ENCODE results near the gene TBC1D17.
A peak's percentile ranks its signal among the peaks of the same experiment; 100 is the strongest.

The TBC1D17 gene

DNA sequence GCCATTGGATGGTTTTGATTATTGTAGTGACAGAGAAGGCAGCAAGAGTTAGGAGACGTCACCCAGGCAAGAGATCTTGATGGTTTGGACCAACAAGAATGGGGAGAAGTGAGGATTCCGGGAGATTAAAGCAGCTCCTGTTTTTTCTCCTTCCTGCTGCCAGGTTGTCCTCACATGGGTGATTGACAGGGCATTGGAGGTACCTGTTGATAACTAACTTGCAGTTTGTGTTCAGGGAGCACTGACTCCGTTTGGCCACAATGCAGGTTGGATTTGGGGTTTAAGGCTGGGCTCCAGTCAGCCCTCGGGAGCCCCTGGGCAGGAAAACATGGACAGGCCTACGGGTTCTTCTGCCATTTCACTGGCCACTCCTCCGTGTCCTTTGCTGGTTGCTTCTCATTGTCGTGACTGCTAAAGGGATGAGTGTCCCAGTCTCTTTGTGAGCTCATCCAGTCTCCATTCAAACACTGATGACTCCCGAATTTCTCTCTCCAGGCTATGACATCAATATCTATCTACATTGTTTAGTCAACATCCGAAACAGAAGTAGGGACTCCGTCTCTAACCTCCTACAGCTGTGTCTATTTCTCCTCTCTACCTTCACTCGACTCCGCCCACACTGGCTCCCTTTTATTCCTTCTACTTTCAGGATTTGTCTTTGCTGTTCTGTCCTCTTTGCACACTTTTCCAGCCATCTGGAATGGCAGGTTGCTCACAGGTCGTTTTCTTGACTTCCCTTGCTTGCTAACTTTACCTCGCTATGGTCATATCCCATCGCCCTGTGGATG, 27.9 kb upstream of the TBC1D17 start:
- no peak for DNase-seq

- no peak for DNase-seq
Measured at GRCh38 chr19:49850221-49850486, 27.3 kb upstream of the TBC1D17 start.

DNA sequence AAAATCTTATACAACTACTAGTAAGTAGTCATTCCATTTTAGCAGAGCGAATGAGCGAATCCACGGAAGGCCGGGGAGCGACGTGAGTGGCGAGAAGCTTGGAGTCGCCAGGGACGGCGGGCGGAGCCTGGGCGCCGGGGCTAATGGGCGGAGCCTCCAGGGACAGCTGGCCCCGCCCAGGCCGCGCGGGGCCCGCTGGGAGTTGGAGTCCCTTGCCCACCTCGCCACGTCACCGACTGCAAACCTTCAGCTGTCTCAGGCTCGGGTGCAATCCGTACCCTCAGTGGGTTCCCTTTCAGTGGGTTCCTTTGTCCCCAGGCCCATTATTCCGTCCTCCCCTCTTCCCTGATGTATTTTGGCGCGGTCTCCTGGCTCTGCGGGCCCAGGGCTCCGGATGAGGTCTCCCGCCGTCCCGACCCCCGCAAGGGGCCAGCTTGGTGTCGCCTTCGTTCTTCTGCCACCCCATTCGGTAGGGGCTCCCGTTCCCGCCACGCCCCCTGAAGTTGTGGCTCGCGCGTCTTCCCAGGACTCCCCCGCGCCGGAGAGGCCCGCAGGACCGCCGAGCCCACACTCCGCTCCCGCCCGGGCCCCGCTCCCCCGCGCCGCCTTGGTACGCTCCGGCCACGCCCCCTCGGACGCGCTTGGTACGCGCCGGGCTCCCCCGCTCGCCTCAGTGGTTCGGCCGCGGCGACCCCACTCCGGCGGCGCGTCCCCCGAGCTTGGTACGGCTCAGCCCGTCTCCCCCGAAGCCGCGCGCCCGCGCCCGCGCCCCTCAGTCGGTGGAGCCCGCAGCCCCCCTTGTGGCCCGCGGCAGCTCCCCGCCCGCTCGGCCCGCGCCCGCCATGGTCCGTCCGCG, 26.8 kb upstream of the TBC1D17 start, which contains the start of gene PTOV1:
PTOV1 (plus strand) TSS at position 673 of the 856 bp plus-strand sequence.
- peak; percentile 91 for DNase-seq

- DNase-seq, result peak; percentile 47
Measured at GRCh38 chr19:49851456-49852259, 25.8 kb upstream of the TBC1D17 start.

DNA sequence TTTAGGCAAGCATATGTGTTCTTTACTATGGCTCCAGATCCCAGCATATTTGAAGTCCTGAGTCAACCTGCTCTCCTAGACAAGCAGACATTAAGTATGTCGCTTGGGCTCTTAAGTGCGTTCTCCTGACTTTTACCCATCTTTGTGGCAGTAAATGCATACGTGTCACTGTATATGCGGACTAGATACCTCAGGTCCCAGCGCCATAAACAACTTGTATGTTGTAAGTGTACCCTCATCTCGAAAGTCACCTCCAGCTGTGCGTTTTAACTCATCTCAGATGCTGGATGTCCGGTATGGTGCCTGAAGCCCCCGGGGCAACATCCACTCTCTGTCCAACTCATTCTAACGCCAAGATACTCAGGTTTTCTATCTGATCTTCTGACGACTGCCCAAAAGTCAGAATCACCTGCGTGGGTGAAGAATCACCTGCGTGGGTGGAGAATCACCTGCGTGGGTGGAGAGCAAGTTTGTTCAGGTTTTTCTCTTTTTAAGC, 24.8 kb upstream of the TBC1D17 start:
- no peak for DNase-seq

DNA sequence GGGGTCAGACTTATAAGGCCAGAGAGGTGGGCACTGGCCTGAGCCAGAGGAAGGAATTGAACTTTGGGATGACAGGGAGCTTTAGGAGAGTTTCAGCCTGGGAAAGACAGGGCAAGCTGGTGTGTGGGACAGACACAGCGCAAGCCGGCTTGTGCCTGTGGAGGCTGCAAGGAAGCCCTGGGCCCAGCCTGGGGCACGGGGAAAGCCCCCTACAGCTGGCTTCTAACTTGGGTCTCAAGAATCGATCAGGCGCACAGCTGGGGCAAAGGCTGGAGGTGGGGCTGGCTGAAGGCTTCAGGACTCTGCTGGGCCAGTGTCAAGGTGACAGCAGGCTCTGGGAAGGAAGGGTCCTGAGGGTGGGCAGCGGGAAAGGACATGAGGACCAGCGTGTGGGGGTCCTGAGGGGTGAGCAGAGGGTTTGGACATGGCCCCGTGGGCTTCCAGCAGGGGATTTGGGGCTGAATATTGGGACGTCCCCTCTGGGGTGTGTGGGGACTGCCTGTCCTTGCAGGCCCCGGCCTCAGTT, 23.6 kb upstream of the TBC1D17 start:
- DNase-seq, result no peak

GRCh38 chr19:49854378-49855263, 22.9 kb upstream of the TBC1D17 start:
- no peak for DNase-seq

DNA sequence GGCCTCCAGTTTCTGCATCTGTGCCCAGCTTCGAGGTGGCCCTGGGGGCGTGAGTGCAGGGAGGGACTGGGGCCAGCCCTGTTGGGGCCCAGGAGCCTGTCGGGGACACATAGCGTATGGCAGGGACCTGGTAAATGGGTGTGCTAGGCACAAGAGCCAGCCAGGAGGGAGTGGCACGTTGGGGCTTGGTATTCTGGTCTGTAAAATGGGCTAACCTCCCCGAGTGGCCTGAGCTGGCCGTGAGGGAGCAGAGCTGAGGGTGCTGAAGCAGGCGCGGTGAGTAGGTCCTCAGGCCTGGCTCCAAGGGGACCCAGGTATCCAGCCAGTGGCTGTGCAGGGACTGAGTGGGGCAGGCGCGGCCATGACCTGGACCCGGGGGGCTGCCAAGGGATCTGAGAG, 22.2 kb upstream of the TBC1D17 start:
- no peak for DNase-seq

GRCh38 chr19:49855676-49856573, 21.6 kb upstream of the TBC1D17 start:
- no peak for DNase-seq

DNA sequence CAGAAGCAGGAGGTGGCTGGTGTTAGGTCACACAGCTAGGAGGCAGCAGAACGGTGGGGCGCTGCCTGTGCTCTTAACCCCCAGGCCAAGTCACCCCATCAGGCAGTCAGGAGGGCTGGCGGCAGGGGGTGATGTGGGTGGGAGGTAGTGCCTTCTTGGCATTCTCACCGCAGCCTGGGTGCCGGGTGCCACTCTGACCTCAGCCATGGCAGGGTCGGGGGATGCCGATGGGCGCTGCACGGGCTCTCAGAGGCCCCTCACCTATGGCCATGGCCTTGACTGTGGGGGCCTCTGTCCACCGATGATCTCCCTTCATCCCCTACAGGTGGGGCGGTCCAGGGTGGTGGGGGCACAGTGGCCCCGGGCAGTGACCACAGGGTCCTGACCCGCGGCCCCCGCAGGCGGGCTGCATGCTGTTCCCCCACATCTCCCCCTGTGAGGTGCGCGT, 20.9 kb upstream of the TBC1D17 start:
- no peak for DNase-seq

DNA sequence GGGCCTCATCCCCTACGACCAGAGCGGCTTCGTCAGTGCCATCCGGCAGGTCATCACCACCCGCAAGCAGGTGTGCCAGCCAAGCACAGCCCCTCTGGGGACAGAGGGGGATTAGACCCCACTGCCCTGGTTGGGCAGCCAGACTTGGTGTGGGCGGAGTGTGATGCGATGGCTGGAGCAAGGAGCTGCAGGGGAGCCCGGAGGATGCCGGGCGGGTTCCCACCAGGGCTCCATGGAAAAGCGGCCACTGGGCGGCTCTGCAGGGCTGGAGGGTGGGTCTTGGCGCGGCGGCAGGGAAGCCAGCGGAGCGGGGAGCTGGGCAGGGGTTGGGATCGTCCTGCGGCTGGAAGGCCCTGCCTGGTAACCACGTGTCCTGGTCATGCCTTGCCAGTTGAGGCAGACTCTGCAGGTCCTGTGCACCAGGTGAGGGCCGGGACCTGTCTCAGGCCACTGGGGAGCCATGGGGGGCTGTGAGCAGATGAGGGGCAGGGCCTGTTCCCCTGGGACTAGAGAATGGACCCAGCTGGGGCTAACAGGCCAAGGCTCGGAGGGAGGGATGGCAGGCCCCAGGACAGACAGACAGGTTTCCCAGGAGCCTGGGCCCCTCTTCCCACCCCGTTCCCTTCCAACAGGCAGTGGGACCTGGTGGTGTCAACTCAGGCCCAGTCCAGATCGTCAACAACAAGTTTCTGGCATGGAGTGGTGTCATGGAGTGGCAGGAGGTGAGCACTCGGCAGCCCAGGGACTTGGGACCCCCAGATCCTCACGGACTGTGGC, 20.3 kb upstream of the TBC1D17 start:
- no peak for DNase-seq

DNA sequence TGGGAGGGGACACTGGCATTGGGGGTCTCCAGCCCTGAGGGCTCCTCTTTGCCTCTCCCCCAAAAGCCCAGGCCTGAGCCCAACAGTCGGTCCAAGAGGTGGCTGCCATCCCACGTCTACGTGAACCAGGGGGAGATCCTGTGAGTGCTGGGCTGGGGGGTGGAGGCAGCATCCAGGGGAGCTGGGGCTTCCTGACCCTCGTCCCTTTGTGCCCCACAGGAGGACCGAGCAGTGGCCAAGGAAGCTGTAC, 19.7 kb upstream of the TBC1D17 start:
- DNase-seq, result no peak

DNA sequence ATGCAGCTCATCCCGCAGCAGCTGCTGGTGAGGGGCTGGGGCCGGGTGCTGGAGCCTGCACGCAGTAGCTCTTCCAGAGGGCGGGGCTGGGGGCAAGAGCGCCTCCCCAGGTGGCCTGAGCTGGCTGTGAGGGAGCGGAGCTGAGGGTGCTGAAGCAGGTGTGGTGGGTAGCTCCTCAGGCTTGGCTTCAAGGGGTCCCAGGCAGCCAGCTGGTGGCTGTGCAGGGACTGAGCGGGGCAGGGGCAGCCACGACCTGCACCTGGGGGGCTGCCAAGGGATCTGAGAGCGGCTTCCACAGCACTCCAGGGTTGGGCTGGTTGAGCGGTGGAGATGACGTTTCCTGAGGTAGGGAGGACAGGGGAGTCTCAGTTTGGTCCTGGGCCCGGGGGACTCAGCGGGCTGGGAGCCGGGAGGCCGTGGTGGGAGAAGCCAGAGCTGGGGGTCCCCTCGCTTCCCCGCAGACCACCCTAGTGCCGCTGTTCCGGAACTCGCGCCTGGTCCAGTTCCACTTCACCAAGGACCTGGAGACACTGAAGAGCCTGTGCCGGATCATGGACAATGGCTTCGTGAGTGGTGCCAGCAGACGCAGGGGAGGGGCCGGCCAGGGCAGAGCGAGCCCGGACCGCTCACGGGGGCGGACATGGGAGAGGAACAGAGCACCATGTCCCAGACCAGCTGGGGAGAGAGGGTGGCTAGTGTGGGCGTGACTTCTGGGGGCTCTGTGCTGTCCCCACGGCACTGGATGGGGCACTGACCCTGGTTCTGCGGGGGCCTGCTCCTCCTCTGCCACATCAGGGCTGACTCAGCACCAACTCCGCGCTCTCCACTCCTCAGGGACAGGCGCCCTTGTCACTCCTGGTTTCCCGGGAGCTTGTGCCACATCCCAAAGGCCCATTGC, 19.2 kb upstream of the TBC1D17 start:
- DNase-seq, result no peak

- DNase-seq, result no peak
Measured at GRCh38 chr19:49859682-49860335, 17.7 kb upstream of the TBC1D17 start.

GRCh38 chr19:49860336-49861102, 17.0 kb upstream of the TBC1D17 start:
- no peak for DNase-seq

- DNase-seq, result no peak
Measured at GRCh38 chr19:49861107-49861506, 16.4 kb upstream of the TBC1D17 start.

DNA sequence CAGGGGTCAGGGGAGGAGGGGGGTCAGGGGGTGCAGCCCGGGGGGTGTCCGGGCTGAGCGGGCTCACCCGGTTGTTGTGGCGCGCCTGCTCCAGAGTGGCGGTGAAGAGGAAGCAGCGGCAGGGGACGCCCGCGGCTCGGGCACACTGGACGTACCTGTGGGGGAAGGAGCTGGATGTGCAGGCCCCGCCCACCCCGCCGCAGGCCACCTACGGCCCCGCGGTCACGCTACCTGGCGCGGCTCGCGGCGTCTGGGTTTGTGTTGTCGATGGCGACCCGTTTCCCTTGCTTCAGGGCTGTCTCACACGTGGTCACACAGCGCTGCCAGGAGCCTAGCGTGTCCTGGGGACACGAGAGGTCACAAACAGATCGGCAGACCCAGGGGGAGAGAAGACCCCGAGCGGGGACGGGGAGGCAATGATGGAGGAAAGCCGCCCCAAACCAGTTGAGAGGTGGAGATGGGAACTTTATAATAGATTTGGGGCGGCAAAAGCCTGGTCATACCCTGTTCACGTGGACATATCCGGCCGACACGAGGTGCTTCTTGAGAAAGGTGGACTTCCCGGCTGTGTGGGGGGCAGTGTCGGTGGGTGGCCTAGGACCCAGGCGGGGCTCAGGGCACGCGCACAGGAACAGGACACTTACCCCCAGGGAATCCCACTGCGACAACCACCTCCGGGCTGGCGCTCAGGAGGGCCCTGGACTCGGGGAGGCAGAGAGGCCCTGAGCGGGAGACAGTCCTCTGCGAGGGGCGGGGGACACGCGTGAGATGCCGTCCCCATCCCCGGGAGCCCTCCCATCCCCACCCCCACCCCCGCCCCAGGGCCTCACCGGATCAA, 15.7 kb upstream of the TBC1D17 start:
- DNase-seq, result no peak

Data from CD4-positive, alpha-beta T cell treated with Interleukin-12 subunit alpha and Interleukin-12 subunit beta, for 1 hour (primary cell).